ENCODE data around the gene INSC. TPM values are rescaled to one million over a fixed set of nuclear protein-coding genes. Genes with fewer than 3 reads are reported as not detected.
"Not testable (repeated sequence)": the region's sequence is repeated elsewhere in the genome, so short reads cannot be mapped to it uniquely, and the experiment has no call there.

INSC gene
- polyA plus RNA-seq (0.12 TPM in 1 of 2 replicates, not detected in the other), polyA minus RNA-seq (not detected in 2 replicates)

- H3K9me3 ChIP-seq (ENCODE audit: low read length), result no peaks in the 10 kb centered on the region
- H3K9ac ChIP-seq (ENCODE audit: low read length), result peak within 1 kb of the TSS; percentile 36
- no peaks in the 10 kb centered on the region for H3F3A ChIP-seq (ENCODE audit: insufficient read depth, low read length, poor library complexity, severe bottlenecking)
- H3K4me3 ChIP-seq (ENCODE audit: low read length), result peak within 1 kb of the TSS; percentile 62
- TF ChIP-seq CTCF (IDR thresholded peaks at IDR 0.05; ENCODE audit: poor library complexity, severe bottlenecking) (no peak), POLR2AphosphoS5 (IDR thresholded peaks at IDR 0.05) (no peak), EP300 (conservative IDR thresholded peaks at IDR 0.05; ENCODE audit: poor library complexity, severe bottlenecking) (no peak), EZH2 (IDR thresholded peaks at IDR 0.05; ENCODE audit: borderline replicate concordance, insufficient read depth, low read length, poor library complexity, severe bottlenecking) (no peak), TAF1 (IDR thresholded peaks at IDR 0.05; ENCODE audit: low read depth) (no peak), RAD21 (conservative IDR thresholded peaks at IDR 0.05) (no peak), SMC3 (conservative IDR thresholded peaks at IDR 0.05; ENCODE audit: poor library complexity) (no peak), REST (IDR thresholded peaks at IDR 0.05; ENCODE audit: borderline replicate concordance) (no peak), MXI1 (conservative IDR thresholded peaks at IDR 0.05; ENCODE audit: poor library complexity, severe bottlenecking) (no peak)
- H3K9me2 ChIP-seq (ENCODE audit: insufficient read depth, low read length), result no peaks in the 10 kb centered on the region
- H4K20me1 ChIP-seq (ENCODE audit: insufficient read depth), result no peaks in the 10 kb centered on the region
- peaks cover 9% of the 10 kb centered on the region for H3K27me3 ChIP-seq (ENCODE audit: insufficient read depth, low read depth, low read length)
- H3K4me2 ChIP-seq (ENCODE audit: low read length), result no peak within 1 kb of the TSS
- H3K79me2 ChIP-seq (replicated peaks; ENCODE audit: insufficient read depth, low read length), result no peaks in the 10 kb centered on the region
- no peak within 1 kb of the TSS for H3K27ac ChIP-seq (ENCODE audit: low read length)
- no peak within 1 kb of the TSS for H2AFZ ChIP-seq (ENCODE audit: low read depth, low read length)
- H3K36me3 ChIP-seq (ENCODE audit: insufficient read depth, low read length), result no peaks in the 10 kb centered on the region
Observed at GRCh38 chr11:15114501-15115475, at the start of gene INSC. Gene INSC (plus strand): TSS chr11:15114923. CDS start chr11:15149175, 34,252 bp downstream.

GRCh38 chr11:15069751-15070150 lies 45.0 kb upstream of the INSC start:
- H3K27me3 ChIP-seq (ENCODE audit: insufficient read depth, low read depth, low read length), result peaks cover 20% of the 10 kb centered on the region
- not testable (repeated sequence) for H3K36me3 ChIP-seq (ENCODE audit: insufficient read depth, low read length); H3K27ac ChIP-seq (ENCODE audit: low read length); H3K9ac ChIP-seq (ENCODE audit: low read length); H3K9me2 ChIP-seq (ENCODE audit: insufficient read depth, low read length); H3F3A ChIP-seq (ENCODE audit: insufficient read depth, low read length, poor library complexity, severe bottlenecking); H3K9me3 ChIP-seq (ENCODE audit: low read length); H3K79me2 ChIP-seq (replicated peaks; ENCODE audit: insufficient read depth, low read length); H3K4me3 ChIP-seq (ENCODE audit: low read length); H2AFZ ChIP-seq (ENCODE audit: low read depth, low read length); H4K20me1 ChIP-seq (ENCODE audit: insufficient read depth); H3K4me2 ChIP-seq (ENCODE audit: low read length)
